GM18951 (cell line): Measurements from ENCODE around the gene IFIT1.

ENCODE experiments used
- POLR2A ChIP-seq: IDR thresholded peaks from 4 replicates; pipeline ENCODE4 v1.6.1; 2011; ENCODE audit warnings: mild to moderate bottlenecking; ENCODE audit not compliant: insufficient read length, insufficient read depth; ENCODE audit errors: extremely low read depth
- in situ Hi-C: fragments of 300-500 bp; cut with MboI; formaldehyde crosslinking; loops from one replicate; pipeline ENCODE4 v1.12.0; 2022; ENCODE audit warnings: low sequenced_read_pairs, mixed read lengths, inconsistent platforms; ENCODE audit not compliant: unreplicated experiment

Gene IFIT1

GRCh38 chr10:89351780-89352597, 40.4 kb upstream of the IFIT1 start:
- TF ChIP-seq POLR2A: no peak
- in situ Hi-C loops: no loop called here

GRCh38 chr10:89352802-89353201, 39.6 kb upstream of the IFIT1 start:
- no peak for TF ChIP-seq POLR2A
- in situ Hi-C loops: no loop called here

GRCh38 chr10:89355394-89355931, 37.0 kb upstream of the IFIT1 start:
- in situ Hi-C loops: no loop called here
- no peak for TF ChIP-seq POLR2A

GRCh38 chr10:89357096-89357495, 35.3 kb upstream of the IFIT1 start:
- no peak for TF ChIP-seq POLR2A
- in situ Hi-C loops: no loop called here

GRCh38 chr10:89357975-89358374, 34.4 kb upstream of the IFIT1 start:
- in situ Hi-C loops: no loop called here
- TF ChIP-seq POLR2A: no peak

- in situ Hi-C loops: no loop called here
- no peak for TF ChIP-seq POLR2A
Observed at GRCh38 chr10:89360157-89360556, 32.3 kb upstream of the IFIT1 start.

GRCh38 chr10:89362929-89363328, 29.5 kb upstream of the IFIT1 start:
- no peak for TF ChIP-seq POLR2A
- in situ Hi-C loops: no loop called here

- in situ Hi-C loops: no loop called here
- TF ChIP-seq POLR2A: no peak
Observed at GRCh38 chr10:89363729-89364442, 28.5 kb upstream of the IFIT1 start.

GRCh38 chr10:89364531-89364930, 27.9 kb upstream of the IFIT1 start:
- in situ Hi-C loops: no loop called here
- no peak for TF ChIP-seq POLR2A

- no peak for TF ChIP-seq POLR2A
- in situ Hi-C loops: no loop called here
Observed at GRCh38 chr10:89367529-89367928, 24.9 kb upstream of the IFIT1 start.

- no peak for TF ChIP-seq POLR2A
- in situ Hi-C loops: no loop called here
Observed at GRCh38 chr10:89368129-89368528, 24.3 kb upstream of the IFIT1 start.

GRCh38 chr10:89369156-89370105, 23.0 kb upstream of the IFIT1 start:
- TF ChIP-seq POLR2A: no peak
- in situ Hi-C loops: no loop called here

GRCh38 chr10:89371079-89371478, 21.3 kb upstream of the IFIT1 start:
- TF ChIP-seq POLR2A: no peak
- in situ Hi-C loops: no loop called here

GRCh38 chr10:89371987-89372386, 20.4 kb upstream of the IFIT1 start:
- in situ Hi-C loops: no loop called here

More at GRCh38 chr10:89371987-89372386, 20.4 kb upstream of the IFIT1 start:
- no peak for TF ChIP-seq POLR2A
